ENCODE data around the gene ATP2A1.

GRCh38 chr16:28935346-28935745, 57.1 kb downstream of the ATP2A1 start:
- TF ChIP-seq, protein P1, sequence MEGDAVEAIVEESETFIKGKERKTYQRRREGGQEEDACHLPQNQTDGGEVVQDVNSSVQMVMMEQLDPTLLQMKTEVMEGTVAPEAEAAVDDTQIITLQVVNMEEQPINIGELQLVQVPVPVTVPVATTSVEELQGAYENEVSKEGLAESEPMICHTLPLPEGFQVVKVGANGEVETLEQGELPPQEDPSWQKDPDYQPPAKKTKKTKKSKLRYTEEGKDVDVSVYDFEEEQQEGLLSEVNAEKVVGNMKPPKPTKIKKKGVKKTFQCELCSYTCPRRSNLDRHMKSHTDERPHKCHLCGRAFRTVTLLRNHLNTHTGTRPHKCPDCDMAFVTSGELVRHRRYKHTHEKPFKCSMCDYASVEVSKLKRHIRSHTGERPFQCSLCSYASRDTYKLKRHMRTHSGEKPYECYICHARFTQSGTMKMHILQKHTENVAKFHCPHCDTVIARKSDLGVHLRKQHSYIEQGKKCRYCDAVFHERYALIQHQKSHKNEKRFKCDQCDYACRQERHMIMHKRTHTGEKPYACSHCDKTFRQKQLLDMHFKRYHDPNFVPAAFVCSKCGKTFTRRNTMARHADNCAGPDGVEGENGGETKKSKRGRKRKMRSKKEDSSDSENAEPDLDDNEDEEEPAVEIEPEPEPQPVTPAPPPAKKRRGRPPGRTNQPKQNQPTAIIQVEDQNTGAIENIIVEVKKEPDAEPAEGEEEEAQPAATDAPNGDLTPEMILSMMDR (IDR thresholded peaks at IDR 0.05; ENCODE audit: poor library complexity), result no peak
- no peak for TF ChIP-seq EZH2phosphoT487 (IDR thresholded peaks at IDR 0.05; ENCODE audit: low read depth, severe bottlenecking, unreplicated experiment)
- TF ChIP-seq EZH2 (IDR thresholded peaks at IDR 0.05; ENCODE audit: borderline replicate concordance), result no peak
